NCI-H1436 treated with DMSO at 0.1 percent for 48 hours (cell line): Measurements from ENCODE around the gene TNKS1BP1.
"Not testable (repeated sequence)": the region's sequence is repeated elsewhere in the genome, so short reads cannot be mapped to it uniquely, and the experiment has no call there.

Source experiments
- DNase-seq: peaks from one replicate; lab custom pipeline; 2025; lab: John Stamatoyannopoulos, UW

TNKS1BP1 gene

GRCh38 chr11:57310630-57311086 is 14.1 kb downstream of the TNKS1BP1 start:
- DNase-seq = no peak

GRCh38 chr11:57310091-57310490 is 14.7 kb downstream of the TNKS1BP1 start:
- no peak for DNase-seq

GRCh38 chr11:57309106-57310059 is 15.4 kb downstream of the TNKS1BP1 start:
- no peak for DNase-seq

- DNase-seq = no peak
Observed at GRCh38 chr11:57308426-57309060, 16.2 kb downstream of the TNKS1BP1 start.

GRCh38 chr11:57307666-57308270 is 17.0 kb downstream of the TNKS1BP1 start:
- DNase-seq = no peak

GRCh38 chr11:57306940-57307565 is 17.7 kb downstream of the TNKS1BP1 start:
- no peak for DNase-seq

GRCh38 chr11:57306161-57306876 is 18.4 kb downstream of the TNKS1BP1 start:
- no peak for DNase-seq

GRCh38 chr11:57305523-57305922 is 19.2 kb downstream of the TNKS1BP1 start:
- DNase-seq = no peak

- no peak for DNase-seq
Observed at GRCh38 chr11:57303990-57304579, 20.7 kb downstream of the TNKS1BP1 start.

- no peak for DNase-seq
Observed at GRCh38 chr11:57303280-57303989, 21.3 kb downstream of the TNKS1BP1 start.

GRCh38 chr11:57302489-57302888 is 22.3 kb downstream of the TNKS1BP1 start:
- DNase-seq = no peak

- no peak for DNase-seq
Observed at GRCh38 chr11:57301711-57302423, 22.9 kb downstream of the TNKS1BP1 start.

GRCh38 chr11:57300785-57301184 is 24.0 kb downstream of the TNKS1BP1 start:
- no peak for DNase-seq

- no peak for DNase-seq
Observed at GRCh38 chr11:57299150-57299737, 25.5 kb downstream of the TNKS1BP1 start.

GRCh38 chr11:57297221-57297620 is 27.5 kb downstream of the TNKS1BP1 start:
- DNase-seq = no peak

- not testable (repeated sequence) for DNase-seq
Observed at GRCh38 chr11:57296205-57296604, 28.5 kb downstream of the TNKS1BP1 start.

GRCh38 chr11:57294225-57295131 is 30.3 kb downstream of the TNKS1BP1 start:
- no peak for DNase-seq

GRCh38 chr11:57290288-57290687 is 34.5 kb downstream of the TNKS1BP1 start:
- DNase-seq = no peak
